Hepatocyte (in vitro differentiated cells): Measurements from ENCODE around the gene FLOT1. TPM values are rescaled to one million over a fixed set of nuclear protein-coding genes. Genes with fewer than 3 reads are reported as not detected.

Experiments
- DNase-seq: peaks from one replicate; pipeline ENCODE4 v3.0.0-alpha.2; 2016; ENCODE audit warnings: low spot score
- H2AFZ ChIP-seq: fragments of 200-600 bp; sonication (generic); 2 replicates; pipeline ENCODE4 v1.6.0; 2016; ENCODE audit warnings: antibody characterized with exemption, mild to moderate bottlenecking
- H3K27ac ChIP-seq: fragments of 200-600 bp; sonication (generic); 2 replicates; pipeline ENCODE4 v1.5.1; 2016; ENCODE audit warnings: mild to moderate bottlenecking
- H3K27me3 ChIP-seq: fragments of 200-600 bp; sonication (generic); 2 replicates; pipeline ENCODE4 v1.6.1; 2016
- H3K36me3 ChIP-seq: fragments of 200-600 bp; sonication (generic); replicated peaks from 2 replicates; pipeline ENCODE4 v1.5.1; 2016; ENCODE audit warnings: low read depth; ENCODE audit not compliant: insufficient read depth
- H3K4me1 ChIP-seq: fragments of 200-600 bp; sonication (generic); 2 replicates; pipeline ENCODE4 v1.5.1; 2016; ENCODE audit warnings: mild to moderate bottlenecking, moderate library complexity; ENCODE audit not compliant: insufficient read depth
- H3K4me2 ChIP-seq: fragments of 200-600 bp; sonication (generic); 2 replicates; pipeline ENCODE4 v1.6.0; 2016
- H3K4me3 ChIP-seq: fragments of 200-600 bp; sonication (generic); 2 replicates; pipeline ENCODE4 v1.5.1; 2016; ENCODE audit warnings: mild to moderate bottlenecking
- H3K79me2 ChIP-seq: fragments of 200-600 bp; sonication (generic); 2 replicates; pipeline ENCODE4 v1.6.0; 2017; ENCODE audit warnings: mild to moderate bottlenecking
- H3K9me2 ChIP-seq: fragments of 200-600 bp; sonication (generic); replicated peaks from 2 replicates; pipeline ENCODE4 v1.6.0; 2017; ENCODE audit warnings: mild to moderate bottlenecking; ENCODE audit not compliant: insufficient read depth
- H3K9me3 ChIP-seq: fragments of 200-600 bp; sonication (generic); 2 replicates; pipeline ENCODE4 v1.5.1; 2016; ENCODE audit warnings: low read depth, mild to moderate bottlenecking
- H4K20me1 ChIP-seq: fragments of 200-600 bp; sonication (generic); 2 replicates; pipeline ENCODE4 v1.6.0; 2016; ENCODE audit warnings: mild to moderate bottlenecking; ENCODE audit not compliant: insufficient read depth, poor library complexity, severe bottlenecking
- CTCF ChIP-seq: fragments of 200-600 bp; sonication (generic); IDR thresholded peaks from 2 replicates; pipeline ENCODE4 v1.5.1; 2016; ENCODE audit warnings: antibody characterized with exemption, mild to moderate bottlenecking; ENCODE audit not compliant: poor library complexity
- EZH2 ChIP-seq: fragments of 200-600 bp; sonication (generic); IDR thresholded peaks from 2 replicates; pipeline ENCODE4 v1.6.1; 2016; ENCODE audit warnings: antibody characterized with exemption, mild to moderate bottlenecking, borderline replicate concordance
- EZH2phosphoT487 ChIP-seq: fragments of 200-600 bp; sonication (generic); IDR thresholded peaks from one replicate; pipeline ENCODE4 v1.6.1; 2018; ENCODE audit warnings: antibody characterized with exemption, mild to moderate bottlenecking, low read depth, moderate library complexity; ENCODE audit not compliant: unreplicated experiment, severe bottlenecking
- WGBS: methylation state at CpG from one replicate; pipeline ENCODE4 v1.1.6; 2016; ENCODE audit warnings: low lambda C conversion rate; ENCODE audit errors: missing lambda C conversion rate; 5-methylcytosine and 5-hydroxymethylcytosine counted together
- polyA plus RNA-seq: library from polyadenylated mRNA; unstranded; fragments of >200 nt; fragmentation: Nextera tagmentation; extraction: Ambion mirVana; gene quantifications from 2 replicates; pipeline ENCODE4 v1.2.1, GENCODE V29; 2016
- total RNA-seq: library from RNA; depleted of rRNA; stranded (reverse); fragments of >200 nt; gene quantifications from 2 replicates; pipeline ENCODE4 v1.2.3, GENCODE V29; 2014

The FLOT1 gene
- total and polyA plus RNA-seq, 2 experiments from 2014 or later = 93.5 to 144 TPM

DNA sequence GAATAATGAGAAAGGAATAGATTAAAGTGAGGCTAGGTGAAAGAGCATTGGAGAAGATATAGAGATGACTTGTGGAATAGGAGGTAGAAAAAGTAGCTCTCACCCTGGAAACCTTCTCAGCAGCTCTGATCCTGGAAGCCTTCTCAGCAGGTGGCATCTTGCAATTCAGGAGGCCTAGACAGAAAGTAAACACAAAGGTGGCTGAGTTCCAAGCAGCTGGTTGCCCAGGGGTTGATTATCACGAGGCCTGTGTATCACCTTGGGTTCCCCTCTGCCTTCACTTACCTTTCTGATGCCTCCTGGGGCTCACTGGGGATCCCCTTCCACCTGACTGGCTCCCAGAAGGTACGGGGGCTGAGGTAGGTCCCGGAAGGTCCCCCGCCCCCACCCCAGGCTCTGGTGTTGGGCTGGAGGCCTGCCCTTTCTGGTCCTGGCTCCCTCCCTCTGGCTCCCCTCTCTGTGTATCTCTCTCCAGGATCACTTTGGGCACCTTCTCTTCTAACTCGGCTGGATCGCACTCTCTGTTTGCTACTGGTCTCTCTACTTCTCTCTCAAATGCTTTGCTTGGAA is 35.1 kb downstream of the FLOT1 start:
- H3K27ac ChIP-seq = no peak overlapping the region
- no peak for DNase-seq
- H4K20me1 ChIP-seq = no peaks in the 10 kb centered on the region
- H3K36me3 ChIP-seq = no peaks in the 10 kb centered on the region
- no peak overlapping the region for H2AFZ ChIP-seq
- H3K9me3 ChIP-seq = no peaks in the 10 kb centered on the region
- no peaks in the 10 kb centered on the region for H3K4me1 ChIP-seq
- H3K79me2 ChIP-seq = no peaks in the 10 kb centered on the region
- no peak overlapping the region for H3K4me2 ChIP-seq
- H3K9me2 ChIP-seq = no peaks in the 10 kb centered on the region
- no peak overlapping the region for H3K4me3 ChIP-seq
- TF ChIP-seq EZH2phosphoT487 (no peak), CTCF (no peak), EZH2 (no peak)
- no peaks in the 10 kb centered on the region for H3K27me3 ChIP-seq
- 85% methylated on average over 5 of the region's 6 CpGs for WGBS

DNA sequence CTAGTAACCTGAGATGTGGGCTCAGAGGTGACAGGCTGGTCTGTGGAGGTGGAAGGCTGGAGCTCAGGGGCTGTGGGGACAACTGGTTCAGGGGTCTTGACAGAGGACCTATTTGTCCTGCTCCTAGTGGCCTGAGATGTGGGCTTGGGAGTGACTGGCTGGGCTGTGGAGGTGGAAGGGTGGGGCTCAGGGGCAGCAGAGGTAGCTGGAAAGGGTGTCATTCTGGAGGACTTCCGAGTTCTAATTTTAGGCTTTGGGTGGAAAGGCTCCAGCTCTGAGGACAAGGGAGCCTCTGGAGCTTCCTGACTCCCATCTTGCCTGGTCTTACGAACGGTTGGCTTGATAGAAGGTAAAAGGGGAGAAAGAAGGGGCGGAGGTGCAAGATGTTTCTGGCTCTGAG is 36.9 kb downstream of the FLOT1 start:
- WGBS = 100% methylated on average over 4 of the region's 4 CpGs
- no peaks in the 10 kb centered on the region for H3K27me3 ChIP-seq
- no peaks in the 10 kb centered on the region for H3K9me2 ChIP-seq
- H3K4me3 ChIP-seq = no peak overlapping the region
- H3K9me3 ChIP-seq = no peaks in the 10 kb centered on the region
- no peaks in the 10 kb centered on the region for H3K36me3 ChIP-seq
- no peak overlapping the region for H3K4me2 ChIP-seq
- no peak overlapping the region for H2AFZ ChIP-seq
- no peak overlapping the region for H3K27ac ChIP-seq
- DNase-seq = no peak
- H3K79me2 ChIP-seq = no peaks in the 10 kb centered on the region
- H4K20me1 ChIP-seq = no peaks in the 10 kb centered on the region
- TF ChIP-seq EZH2 (no peak), CTCF (no peak), EZH2phosphoT487 (no peak)
- H3K4me1 ChIP-seq = no peaks in the 10 kb centered on the region

DNA sequence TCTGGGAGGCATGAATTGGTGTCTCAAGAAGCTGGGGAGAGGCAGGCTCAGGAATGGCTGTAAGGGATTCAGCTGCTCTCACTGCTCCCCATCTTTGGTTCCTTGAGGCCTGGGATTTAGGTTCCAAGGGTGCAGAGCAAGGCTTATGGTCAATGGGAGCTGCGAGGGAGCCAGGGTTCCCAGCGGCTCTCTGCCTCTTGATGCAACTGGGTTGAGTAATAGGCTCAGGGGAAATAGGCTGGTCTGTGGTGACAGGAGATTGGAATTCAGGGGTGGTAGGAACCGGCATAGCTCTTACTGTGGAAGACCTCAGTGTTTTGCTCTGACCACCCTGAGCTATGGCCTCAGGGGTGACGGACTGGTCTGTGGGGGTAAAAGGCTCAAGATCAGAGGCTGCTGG is 38.7 kb downstream of the FLOT1 start:
- TF ChIP-seq EZH2phosphoT487 = no peak
- TF ChIP-seq EZH2 = no peak
- TF ChIP-seq CTCF = no peak
- Histone ChIP-seq H4K20me1 (no peaks in the 10 kb centered on the region), H3K4me1 (no peaks in the 10 kb centered on the region), H3K4me3 (no peak overlapping the region), H3K9me2 (no peaks in the 10 kb centered on the region), H2AFZ (no peak overlapping the region), H3K79me2 (no peaks in the 10 kb centered on the region), H3K4me2 (no peak overlapping the region), H3K27ac (no peak overlapping the region), H3K9me3 (no peaks in the 10 kb centered on the region), H3K36me3 (no peaks in the 10 kb centered on the region), H3K27me3 (no peaks in the 10 kb centered on the region)
- WGBS = 96% methylated on average over 4 of the region's 4 CpGs
- DNase-seq = no peak

- Histone ChIP-seq H3K27me3 (no peaks in the 10 kb centered on the region), H3K79me2 (no peaks in the 10 kb centered on the region), H4K20me1 (no peaks in the 10 kb centered on the region), H3K4me1 (no peaks in the 10 kb centered on the region), H3K36me3 (no peaks in the 10 kb centered on the region), H3K4me2 (no peak overlapping the region), H3K9me3 (no peaks in the 10 kb centered on the region), H3K9me2 (no peaks in the 10 kb centered on the region), H2AFZ (no peak overlapping the region), H3K27ac (no peak overlapping the region), H3K4me3 (no peak overlapping the region)
- 97% methylated on average over 10 of the region's 10 CpGs for WGBS
- no peak for TF ChIP-seq EZH2
- TF ChIP-seq CTCF = no peak
- no peak for TF ChIP-seq EZH2phosphoT487
- DNase-seq = no peak
Measured at GRCh38 chr6:30703011-30703410, 39.5 kb downstream of the FLOT1 start.
